ENCODE data around the gene HSPB8.

Gene HSPB8

GRCh38 chr12:119178544-119179334, at the start of gene HSPB8:
Gene HSPB8 (plus strand): TSS chr12:119178931. CDS start chr12:119179313, 382 bp downstream.
- H3K27me3 ChIP-seq (ENCODE audit: control insufficient read depth in 2 of 2, insufficient read depth in 2 of 2, low read length in 2 of 2), result no peaks in the 10 kb centered on the region
- no peaks in the 10 kb centered on the region for H3K36me3 ChIP-seq (ENCODE audit: control insufficient read depth in 2 of 2, insufficient read depth in 2 of 2, low read length in 2 of 2)
- H3K4me1 ChIP-seq (ENCODE audit: control insufficient read depth in 2 of 2, insufficient read depth in 2 of 2, low read length in 2 of 2), result no peaks in the 10 kb centered on the region
- H3K9me3 ChIP-seq (ENCODE audit: control insufficient read depth in 2 of 2, low read length in 2 of 2), result no peaks in the 10 kb centered on the region
- H3K9ac ChIP-seq (ENCODE audit: low read depth in 1 of 2, low read length in 2 of 2), result peak within 1 kb of the TSS; percentile 15 to 54
- peak within 1 kb of the TSS; percentile 42 to 63 for H3K4me3 ChIP-seq (ENCODE audit: low read length in 2 of 2)
- peak within 1 kb of the TSS; percentile 49 to 77 for H3K27ac ChIP-seq (ENCODE audit: low read depth in 2 of 2, low read length in 2 of 2)

DNA sequence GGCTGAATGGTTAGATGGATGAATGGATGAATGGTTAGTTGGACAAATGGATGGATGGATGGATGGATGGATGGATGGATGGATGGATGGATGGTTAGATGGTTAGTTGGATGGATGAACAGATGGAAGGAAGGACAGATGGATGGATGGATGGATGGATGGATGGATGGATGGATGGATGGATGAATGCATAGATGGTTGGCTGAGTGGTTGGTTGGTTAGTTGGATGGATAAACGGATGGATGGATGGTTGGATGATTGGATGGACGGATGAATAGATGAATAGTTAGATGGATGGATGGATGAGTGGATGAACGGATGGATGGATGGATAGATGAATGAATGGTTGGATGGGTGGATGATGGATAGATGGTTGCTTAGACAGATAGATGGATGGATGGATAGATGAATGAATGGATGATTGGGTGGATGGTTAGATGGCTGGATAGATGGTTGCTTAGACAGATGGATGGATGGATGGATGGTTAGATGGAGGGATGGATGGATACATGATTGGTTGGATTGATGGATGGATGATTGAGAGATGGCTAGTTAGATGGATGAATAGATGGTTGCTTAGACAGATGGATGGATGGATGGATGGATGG, 48.8 kb upstream of the HSPB8 start:
- H3K9ac ChIP-seq (ENCODE audit: low read depth in 1 of 2, low read length in 2 of 2), result no peak overlapping the region
- no peak overlapping the region for H3K27ac ChIP-seq (ENCODE audit: low read depth in 2 of 2, low read length in 2 of 2)
- H3K4me1 ChIP-seq (ENCODE audit: control insufficient read depth in 2 of 2, insufficient read depth in 2 of 2, low read length in 2 of 2), result no peaks in the 10 kb centered on the region
- H3K9me3 ChIP-seq (ENCODE audit: control insufficient read depth in 2 of 2, low read length in 2 of 2), result no peaks in the 10 kb centered on the region
- H3K36me3 ChIP-seq (ENCODE audit: control insufficient read depth in 2 of 2, insufficient read depth in 2 of 2, low read length in 2 of 2), result no peaks in the 10 kb centered on the region
- no peaks in the 10 kb centered on the region for H3K27me3 ChIP-seq (ENCODE audit: control insufficient read depth in 2 of 2, insufficient read depth in 2 of 2, low read length in 2 of 2)
- no peak overlapping the region for H3K4me3 ChIP-seq (ENCODE audit: low read length in 2 of 2)

DNA sequence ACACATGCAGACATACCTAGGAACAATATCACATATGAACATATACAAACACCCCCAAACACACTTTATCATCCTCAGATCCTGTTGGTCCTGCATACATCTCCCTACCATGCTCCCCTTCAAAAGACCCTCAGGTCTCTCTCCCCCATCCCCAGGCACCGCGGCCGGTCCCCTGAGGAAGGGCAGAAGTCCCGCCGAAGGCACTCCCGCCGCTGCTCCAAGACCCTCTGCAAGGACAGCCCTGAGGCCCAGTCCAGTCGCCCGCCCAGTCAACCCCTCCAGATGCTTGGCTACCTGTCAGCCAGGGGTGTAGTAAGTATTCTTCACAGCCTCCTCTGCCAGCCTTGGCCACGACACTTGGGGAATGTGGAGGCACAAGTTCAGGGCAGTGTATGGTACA, 48.2 kb upstream of the HSPB8 start:
- Histone ChIP-seq H3K4me1 (ENCODE audit: control insufficient read depth in 2 of 2, insufficient read depth in 2 of 2, low read length in 2 of 2) (no peaks in the 10 kb centered on the region), H3K9ac (ENCODE audit: low read depth in 1 of 2, low read length in 2 of 2) (no peak overlapping the region), H3K27me3 (ENCODE audit: control insufficient read depth in 2 of 2, insufficient read depth in 2 of 2, low read length in 2 of 2) (no peaks in the 10 kb centered on the region), H3K9me3 (ENCODE audit: control insufficient read depth in 2 of 2, low read length in 2 of 2) (no peaks in the 10 kb centered on the region), H3K27ac (ENCODE audit: low read depth in 2 of 2, low read length in 2 of 2) (no peak overlapping the region), H3K36me3 (ENCODE audit: control insufficient read depth in 2 of 2, insufficient read depth in 2 of 2, low read length in 2 of 2) (no peaks in the 10 kb centered on the region), H3K4me3 (ENCODE audit: low read length in 2 of 2) (no peak overlapping the region)

DNA sequence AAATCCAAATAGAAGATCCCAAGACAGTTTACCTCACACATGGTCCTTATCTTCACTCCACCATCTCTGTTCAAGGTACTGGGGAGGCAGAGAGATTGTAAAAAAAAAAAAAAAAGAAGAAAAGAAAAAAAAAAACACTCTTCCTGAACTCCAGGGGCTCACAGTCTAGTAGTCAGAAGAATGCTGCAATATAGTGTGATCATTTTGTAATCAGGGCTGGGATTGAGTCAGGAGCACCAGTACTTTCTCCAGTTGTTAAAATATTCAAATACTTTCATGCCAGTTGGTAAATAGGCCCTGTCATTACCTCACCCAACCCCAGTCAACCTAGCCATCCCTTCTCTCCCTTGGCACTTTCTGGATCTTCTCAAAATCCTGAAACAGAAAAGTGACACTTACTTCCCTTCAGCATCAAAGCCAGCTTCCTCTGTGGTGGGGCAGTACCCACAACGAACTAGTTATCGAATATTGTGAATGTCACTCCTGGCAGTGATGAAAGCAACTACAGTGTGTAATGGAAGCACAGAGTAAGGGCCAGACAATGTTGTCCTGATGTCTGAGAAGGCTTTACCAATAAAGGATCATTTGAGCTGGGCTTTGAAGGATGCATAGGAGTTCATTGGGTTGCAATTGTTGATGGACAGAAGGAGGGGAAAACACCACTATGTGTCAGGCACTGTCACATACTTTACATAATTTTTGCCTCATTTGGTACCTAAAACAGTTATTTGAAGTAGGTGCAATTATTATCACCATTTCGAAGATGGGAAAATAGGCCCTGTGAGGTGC, 44.3 kb upstream of the HSPB8 start:
- H3K4me3 ChIP-seq (ENCODE audit: low read length in 2 of 2), result no peak overlapping the region
- no peaks in the 10 kb centered on the region for H3K9me3 ChIP-seq (ENCODE audit: control insufficient read depth in 2 of 2, low read length in 2 of 2)
- no peak overlapping the region for H3K27ac ChIP-seq (ENCODE audit: low read depth in 2 of 2, low read length in 2 of 2)
- no peaks in the 10 kb centered on the region for H3K27me3 ChIP-seq (ENCODE audit: control insufficient read depth in 2 of 2, insufficient read depth in 2 of 2, low read length in 2 of 2)
- H3K4me1 ChIP-seq (ENCODE audit: control insufficient read depth in 2 of 2, insufficient read depth in 2 of 2, low read length in 2 of 2), result no peaks in the 10 kb centered on the region
- H3K36me3 ChIP-seq (ENCODE audit: control insufficient read depth in 2 of 2, insufficient read depth in 2 of 2, low read length in 2 of 2), result no peaks in the 10 kb centered on the region
- no peak overlapping the region for H3K9ac ChIP-seq (ENCODE audit: low read depth in 1 of 2, low read length in 2 of 2)

- H3K4me1 ChIP-seq (ENCODE audit: control insufficient read depth in 2 of 2, insufficient read depth in 2 of 2, low read length in 2 of 2), result no peaks in the 10 kb centered on the region
- no peak overlapping the region for H3K27ac ChIP-seq (ENCODE audit: low read depth in 2 of 2, low read length in 2 of 2)
- no peak overlapping the region for H3K9ac ChIP-seq (ENCODE audit: low read depth in 1 of 2, low read length in 2 of 2)
- no peaks in the 10 kb centered on the region for H3K27me3 ChIP-seq (ENCODE audit: control insufficient read depth in 2 of 2, insufficient read depth in 2 of 2, low read length in 2 of 2)
- H3K36me3 ChIP-seq (ENCODE audit: control insufficient read depth in 2 of 2, insufficient read depth in 2 of 2, low read length in 2 of 2), result no peaks in the 10 kb centered on the region
- no peaks in the 10 kb centered on the region for H3K9me3 ChIP-seq (ENCODE audit: control insufficient read depth in 2 of 2, low read length in 2 of 2)
- no peak overlapping the region for H3K4me3 ChIP-seq (ENCODE audit: low read length in 2 of 2)
Observed at GRCh38 chr12:119136811-119137410, 41.8 kb upstream of the HSPB8 start.

- H3K36me3 ChIP-seq (ENCODE audit: control insufficient read depth in 2 of 2, insufficient read depth in 2 of 2, low read length in 2 of 2), result no peaks in the 10 kb centered on the region
- no peak overlapping the region for H3K9ac ChIP-seq (ENCODE audit: low read depth in 1 of 2, low read length in 2 of 2)
- no peak overlapping the region for H3K4me3 ChIP-seq (ENCODE audit: low read length in 2 of 2)
- no peaks in the 10 kb centered on the region for H3K9me3 ChIP-seq (ENCODE audit: control insufficient read depth in 2 of 2, low read length in 2 of 2)
- H3K27me3 ChIP-seq (ENCODE audit: control insufficient read depth in 2 of 2, insufficient read depth in 2 of 2, low read length in 2 of 2), result no peaks in the 10 kb centered on the region
- no peaks in the 10 kb centered on the region for H3K4me1 ChIP-seq (ENCODE audit: control insufficient read depth in 2 of 2, insufficient read depth in 2 of 2, low read length in 2 of 2)
- no peak overlapping the region for H3K27ac ChIP-seq (ENCODE audit: low read depth in 2 of 2, low read length in 2 of 2)
Observed at GRCh38 chr12:119139448-119139847, 39.3 kb upstream of the HSPB8 start.

DNA sequence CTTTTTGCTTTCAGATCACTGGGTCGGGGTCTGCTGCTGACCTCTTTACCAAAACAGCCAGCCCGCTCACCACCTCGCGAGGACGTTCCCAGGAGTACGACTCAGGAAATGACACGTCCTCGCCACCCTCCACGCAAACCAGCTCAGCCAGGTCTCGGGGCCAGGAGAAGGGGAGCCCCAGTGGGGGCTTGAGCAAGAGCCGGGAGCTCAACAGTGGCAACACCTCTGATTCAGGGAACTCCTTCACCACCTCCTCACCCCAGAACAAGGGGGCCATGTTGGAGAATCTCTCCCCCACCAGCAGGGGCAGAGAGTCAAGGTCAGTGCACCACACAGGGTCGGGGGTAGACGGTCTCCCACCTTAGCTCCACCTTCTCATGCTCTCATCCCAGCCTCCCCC, 33.4 kb upstream of the HSPB8 start:
- H3K27ac ChIP-seq (ENCODE audit: low read depth in 2 of 2, low read length in 2 of 2), result no peak overlapping the region
- no peaks in the 10 kb centered on the region for H3K36me3 ChIP-seq (ENCODE audit: control insufficient read depth in 2 of 2, insufficient read depth in 2 of 2, low read length in 2 of 2)
- H3K27me3 ChIP-seq (ENCODE audit: control insufficient read depth in 2 of 2, insufficient read depth in 2 of 2, low read length in 2 of 2), result peaks cover 2 to 3% of the 10 kb centered on the region in 2 donors
- no peaks in the 10 kb centered on the region for H3K9me3 ChIP-seq (ENCODE audit: control insufficient read depth in 2 of 2, low read length in 2 of 2)
- no peak overlapping the region for H3K9ac ChIP-seq (ENCODE audit: low read depth in 1 of 2, low read length in 2 of 2)
- no peak overlapping the region for H3K4me3 ChIP-seq (ENCODE audit: low read length in 2 of 2)
- H3K4me1 ChIP-seq (ENCODE audit: control insufficient read depth in 2 of 2, insufficient read depth in 2 of 2, low read length in 2 of 2), result no peaks in the 10 kb centered on the region

GRCh38 chr12:119147847-119148448, 30.8 kb upstream of the HSPB8 start:
- H3K27me3 ChIP-seq (ENCODE audit: control insufficient read depth in 2 of 2, insufficient read depth in 2 of 2, low read length in 2 of 2), result peaks cover 2 to 3% of the 10 kb centered on the region in 2 donors
- H3K36me3 ChIP-seq (ENCODE audit: control insufficient read depth in 2 of 2, insufficient read depth in 2 of 2, low read length in 2 of 2), result no peaks in the 10 kb centered on the region
- no peaks in the 10 kb centered on the region for H3K4me1 ChIP-seq (ENCODE audit: control insufficient read depth in 2 of 2, insufficient read depth in 2 of 2, low read length in 2 of 2)
- H3K9ac ChIP-seq (ENCODE audit: low read depth in 1 of 2, low read length in 2 of 2), result no peak overlapping the region
- H3K27ac ChIP-seq (ENCODE audit: low read depth in 2 of 2, low read length in 2 of 2), result no peak overlapping the region
- H3K9me3 ChIP-seq (ENCODE audit: control insufficient read depth in 2 of 2, low read length in 2 of 2), result peaks cover 0 to 4% of the 10 kb centered on the region in 2 donors
- H3K4me3 ChIP-seq (ENCODE audit: low read length in 2 of 2), result no peak overlapping the region

DNA sequence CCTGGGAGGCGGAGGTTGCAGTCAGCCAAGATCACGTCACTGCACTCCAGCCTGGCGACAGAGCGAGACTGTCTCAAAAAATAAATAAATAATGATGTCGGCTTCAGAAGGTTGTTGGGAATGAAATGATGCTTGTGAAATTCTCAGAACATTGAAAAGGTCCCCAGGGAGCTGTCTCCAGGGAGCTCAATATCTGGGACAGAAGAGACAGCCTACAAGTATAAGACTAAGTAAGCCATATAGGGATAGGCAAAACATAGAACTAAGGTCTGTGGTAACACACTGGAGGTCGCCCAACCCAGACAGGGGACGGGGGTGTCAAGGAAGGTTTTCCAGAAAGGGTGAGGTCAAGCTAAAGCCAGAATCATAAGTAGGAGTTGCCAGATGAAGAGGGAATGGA, 29.5 kb upstream of the HSPB8 start:
- no peak overlapping the region for H3K9ac ChIP-seq (ENCODE audit: low read depth in 1 of 2, low read length in 2 of 2)
- H3K27me3 ChIP-seq (ENCODE audit: control insufficient read depth in 2 of 2, insufficient read depth in 2 of 2, low read length in 2 of 2), result peaks cover 2 to 3% of the 10 kb centered on the region in 2 donors
- H3K4me1 ChIP-seq (ENCODE audit: control insufficient read depth in 2 of 2, insufficient read depth in 2 of 2, low read length in 2 of 2), result no peaks in the 10 kb centered on the region
- H3K4me3 ChIP-seq (ENCODE audit: low read length in 2 of 2), result no peak overlapping the region
- no peak overlapping the region for H3K27ac ChIP-seq (ENCODE audit: low read depth in 2 of 2, low read length in 2 of 2)
- no peaks in the 10 kb centered on the region for H3K36me3 ChIP-seq (ENCODE audit: control insufficient read depth in 2 of 2, insufficient read depth in 2 of 2, low read length in 2 of 2)
- peaks cover 0 to 4% of the 10 kb centered on the region in 2 donors for H3K9me3 ChIP-seq (ENCODE audit: control insufficient read depth in 2 of 2, low read length in 2 of 2)
